ENCODE measurements around the gene SPSB4.

SPSB4 gene

DNA sequence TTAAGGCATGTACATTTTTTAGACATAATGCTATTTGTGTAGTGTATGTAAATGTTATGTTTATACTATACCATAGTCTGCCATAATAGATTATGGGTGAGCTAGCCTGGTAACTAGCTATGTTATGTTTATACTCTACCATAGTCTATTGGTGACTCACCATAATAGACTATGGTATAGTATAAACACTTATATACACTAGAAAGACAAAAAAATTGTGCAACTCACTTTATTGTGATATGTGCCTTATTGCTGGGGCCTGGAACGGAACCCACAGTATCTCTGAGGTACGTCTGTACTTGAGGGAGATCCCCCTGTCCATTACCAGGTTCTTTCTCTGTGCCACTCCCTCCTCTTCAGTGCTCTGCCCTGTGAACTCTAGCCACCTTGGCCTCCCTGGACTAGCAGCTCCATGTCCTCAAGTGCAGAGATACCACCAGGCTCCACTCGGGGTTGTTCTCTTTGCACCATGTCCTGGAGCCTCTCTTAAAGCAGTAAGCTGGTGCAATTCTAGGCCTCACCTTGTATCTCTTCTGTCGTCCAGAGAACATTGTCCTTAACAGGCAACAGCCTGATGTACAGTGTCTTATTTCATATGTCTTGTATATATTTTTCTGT, 119.6 kb downstream of the SPSB4 start:
- DNase-seq: no peak

DNA sequence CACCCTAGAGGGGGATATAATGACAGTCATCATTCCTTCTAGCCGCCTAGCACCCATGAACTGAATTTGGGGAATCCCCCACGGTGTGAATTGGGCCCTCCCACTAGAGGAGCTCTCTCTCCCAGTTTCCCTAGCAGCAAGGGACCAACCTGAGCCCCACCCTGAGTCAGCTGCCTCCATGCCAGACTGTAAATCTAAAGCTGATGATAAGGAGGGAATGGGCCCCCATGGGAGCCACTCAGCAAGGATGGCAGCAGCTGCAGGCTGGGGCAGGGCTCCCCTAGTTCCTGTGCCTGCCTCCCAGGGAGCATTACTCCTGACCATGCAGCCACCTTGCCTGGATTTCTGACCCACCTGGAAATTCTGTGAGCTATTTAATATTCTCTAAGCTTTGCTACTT, 123.5 kb downstream of the SPSB4 start:
- no peak for DNase-seq

DNA sequence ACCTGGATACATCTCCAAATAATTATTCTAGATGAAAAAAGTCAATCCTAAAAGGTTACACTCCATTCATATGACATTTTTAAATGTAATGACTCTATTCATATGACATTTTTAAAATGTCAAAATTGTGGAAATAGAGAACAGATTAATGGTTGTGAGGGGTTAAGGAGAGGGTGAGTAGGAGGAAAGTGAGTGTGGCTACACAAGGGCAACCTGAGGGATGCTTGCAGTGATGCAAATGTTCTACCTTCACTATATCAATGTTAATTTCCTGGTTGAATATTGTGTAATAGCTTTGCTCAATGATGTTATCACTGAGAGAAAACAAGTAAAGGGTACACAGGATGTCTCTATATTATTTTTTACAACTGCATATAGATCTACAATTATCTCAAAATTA, 125.6 kb downstream of the SPSB4 start:
- DNase-seq: no peak

DNA sequence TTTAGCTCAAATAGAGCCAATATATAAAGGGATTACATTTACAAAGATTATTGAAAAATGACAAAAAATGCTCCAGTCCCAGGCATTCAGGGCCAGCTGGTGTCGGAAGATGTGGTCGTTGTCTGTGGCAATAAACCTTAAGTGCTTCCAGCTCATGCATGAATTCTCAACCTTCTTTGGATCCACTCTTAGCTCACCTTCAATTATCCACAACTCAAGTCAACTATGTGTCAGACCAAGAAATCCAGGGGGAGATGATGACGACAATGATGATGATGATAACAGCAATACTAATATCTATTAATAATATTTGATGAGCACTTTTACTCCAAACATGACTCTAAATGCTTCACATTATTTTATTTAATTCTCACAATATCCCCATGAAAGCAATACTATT, 126.9 kb downstream of the SPSB4 start:
- DNase-seq: no peak

DNA sequence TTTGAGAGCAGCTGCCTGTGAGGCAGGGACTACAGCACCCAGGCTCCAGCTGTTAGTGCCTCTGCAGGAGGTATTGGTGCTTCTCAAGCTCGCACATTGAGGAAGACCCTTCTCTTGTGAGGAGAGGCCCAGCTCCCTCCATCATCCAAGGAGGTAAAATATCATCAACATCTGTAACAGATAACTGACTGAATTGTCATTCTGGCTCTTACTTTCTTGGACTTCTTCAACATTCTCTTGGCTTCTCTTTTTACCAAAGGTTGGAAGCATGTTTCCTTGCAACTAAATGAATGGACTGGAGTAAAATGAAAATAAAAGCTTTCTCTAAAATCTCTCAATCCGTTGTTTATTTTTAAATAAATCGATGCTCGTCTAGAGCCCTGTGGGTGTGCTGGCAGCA, 127.4 kb downstream of the SPSB4 start:
- no peak for DNase-seq

DNA sequence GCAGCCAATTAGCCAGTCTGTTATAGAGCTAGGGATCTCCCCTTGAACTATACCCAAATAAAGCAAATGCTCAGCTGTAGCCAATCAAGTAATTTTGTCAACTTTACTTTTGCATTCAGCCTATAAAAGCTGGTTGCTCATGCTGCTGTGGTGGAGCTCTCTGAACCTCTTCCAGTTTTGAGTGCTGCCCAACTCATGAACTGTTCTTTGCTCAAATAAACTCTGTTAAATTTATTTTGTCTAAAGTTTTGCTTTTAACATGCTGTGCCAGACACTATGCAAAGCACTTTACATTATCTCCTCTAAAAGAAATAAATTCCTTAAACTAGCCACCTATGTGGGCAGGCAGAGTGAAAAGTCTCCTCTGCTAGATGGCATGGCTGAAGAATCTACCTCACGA, 128.8 kb downstream of the SPSB4 start:
- no peak for DNase-seq

DNA sequence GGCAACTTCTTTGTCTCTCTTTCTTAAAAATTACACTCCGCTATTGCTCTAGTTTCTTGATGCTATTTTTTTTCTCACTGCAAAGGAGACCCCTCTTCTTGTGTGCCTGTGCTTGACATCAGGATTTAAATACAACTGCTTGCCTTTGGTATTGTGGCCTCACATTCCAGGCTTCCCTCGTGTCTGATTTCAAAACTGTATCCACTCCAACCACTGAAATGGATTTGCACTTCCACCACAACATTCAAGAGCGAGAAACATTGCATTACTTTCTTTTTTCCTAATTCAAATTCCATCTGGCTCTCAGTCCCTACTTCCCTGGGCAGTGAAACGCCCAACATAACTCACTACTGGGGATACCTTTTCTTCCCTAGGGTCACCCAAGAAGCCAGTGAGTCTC, 130.0 kb downstream of the SPSB4 start:
- DNase-seq: no peak

DNA sequence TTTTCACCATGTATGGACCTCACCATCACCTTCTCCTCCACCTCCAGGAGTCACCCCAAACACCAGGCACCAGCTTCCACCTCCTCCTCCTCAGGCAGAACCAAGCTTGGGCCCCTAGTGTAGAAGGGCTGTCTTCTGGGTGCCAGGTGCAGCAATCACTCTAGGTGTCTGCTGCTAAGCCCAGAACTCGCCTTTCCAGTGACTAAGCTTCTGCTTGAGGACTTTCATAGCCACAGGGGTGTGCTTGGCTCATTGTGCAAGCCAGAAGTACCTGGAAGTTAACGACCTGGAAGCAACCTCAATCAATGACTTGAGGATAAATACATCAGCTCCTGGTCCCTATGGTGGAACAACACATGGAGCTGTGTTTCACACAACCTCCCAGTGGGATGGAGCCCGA, 130.7 kb downstream of the SPSB4 start:
- no peak for DNase-seq

DNA sequence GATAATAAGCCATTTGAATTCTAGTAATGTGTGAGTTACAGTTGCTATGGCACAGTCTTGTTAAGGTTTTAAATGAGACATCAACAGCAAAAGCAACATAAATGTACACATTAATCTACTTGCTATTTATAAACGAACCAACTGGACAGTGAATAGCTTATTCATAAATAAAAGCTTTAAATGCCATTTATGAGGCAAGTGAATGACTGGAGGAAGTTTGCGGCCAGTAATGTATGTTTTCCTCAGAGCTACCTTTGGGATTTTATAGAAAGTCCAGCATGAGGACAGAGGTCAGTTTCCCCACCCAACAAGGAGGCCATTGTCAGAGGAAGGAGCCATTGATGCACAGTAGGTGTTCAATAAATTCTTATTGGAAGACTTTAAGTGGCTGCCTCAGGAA, 132.5 kb downstream of the SPSB4 start:
- no peak for DNase-seq

DNA sequence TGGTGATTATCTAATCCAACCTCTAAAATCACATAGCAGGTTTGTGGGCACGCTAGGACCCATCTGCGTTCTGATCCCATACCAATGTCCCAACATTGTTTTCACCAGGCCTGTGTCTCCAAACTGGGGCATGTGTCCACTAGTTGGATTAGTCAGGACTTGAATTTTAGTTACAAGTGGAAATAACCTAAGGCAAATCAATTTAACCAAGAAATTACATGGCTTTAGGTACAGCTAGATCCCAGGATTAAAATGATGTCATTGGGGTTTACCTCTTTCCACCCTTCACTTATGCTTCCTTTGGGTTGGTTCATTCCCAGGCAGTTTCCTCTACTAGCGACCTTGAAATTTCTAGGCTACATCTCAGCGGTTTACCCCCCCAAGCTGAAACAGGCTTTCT, 133.3 kb downstream of the SPSB4 start:
- DNase-seq: no peak

DNA sequence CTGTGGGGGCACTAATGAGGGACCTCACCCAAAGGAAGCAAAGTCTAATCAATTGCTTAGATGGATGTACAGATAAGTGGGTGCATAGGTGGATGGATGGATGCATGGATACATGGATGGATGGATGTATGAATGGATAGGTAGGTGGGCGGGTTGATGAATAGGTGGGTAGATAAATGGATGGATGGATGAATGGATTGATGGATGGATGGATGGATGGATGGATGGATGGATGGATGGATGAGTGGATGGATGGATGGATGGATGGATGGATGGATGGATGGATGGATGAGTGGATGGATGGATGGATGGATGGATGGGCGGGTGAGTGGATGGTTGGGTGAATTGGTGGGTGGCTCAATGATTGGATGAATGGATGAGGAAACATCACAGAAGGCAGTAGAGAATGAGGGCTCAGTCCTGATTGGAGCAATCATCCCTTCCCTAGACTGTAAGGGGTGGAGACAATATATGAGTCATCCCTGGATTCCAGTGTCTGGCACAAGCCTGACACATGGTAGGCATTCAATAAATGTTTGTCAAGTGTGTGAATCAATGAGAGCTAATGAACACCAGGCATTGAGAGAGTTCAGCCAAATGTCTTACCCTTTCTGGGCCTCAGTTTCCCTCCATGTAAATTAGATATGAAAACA, 140.1 kb downstream of the SPSB4 start:
- no peak for DNase-seq

DNA sequence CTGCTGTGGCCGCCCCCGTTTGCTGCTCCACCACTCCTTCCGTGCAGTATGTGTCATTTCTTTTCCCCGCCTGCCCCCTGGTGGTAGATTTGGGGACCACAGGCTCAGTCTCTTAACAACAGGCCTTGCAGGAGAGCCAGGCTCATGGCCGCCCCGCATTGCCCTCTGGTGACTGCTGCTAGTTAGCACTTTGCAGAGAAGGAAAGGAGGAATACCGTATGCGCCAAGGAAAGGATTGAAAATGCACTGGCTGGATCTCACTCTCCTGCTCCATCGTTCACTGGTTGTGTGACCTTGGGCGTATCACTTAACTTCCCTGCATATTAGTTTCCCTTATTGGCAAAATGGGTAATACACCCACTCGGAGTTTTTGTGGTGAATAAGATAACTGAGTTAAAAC, 141.2 kb downstream of the SPSB4 start:
- DNase-seq: peak; percentile 95

DNA sequence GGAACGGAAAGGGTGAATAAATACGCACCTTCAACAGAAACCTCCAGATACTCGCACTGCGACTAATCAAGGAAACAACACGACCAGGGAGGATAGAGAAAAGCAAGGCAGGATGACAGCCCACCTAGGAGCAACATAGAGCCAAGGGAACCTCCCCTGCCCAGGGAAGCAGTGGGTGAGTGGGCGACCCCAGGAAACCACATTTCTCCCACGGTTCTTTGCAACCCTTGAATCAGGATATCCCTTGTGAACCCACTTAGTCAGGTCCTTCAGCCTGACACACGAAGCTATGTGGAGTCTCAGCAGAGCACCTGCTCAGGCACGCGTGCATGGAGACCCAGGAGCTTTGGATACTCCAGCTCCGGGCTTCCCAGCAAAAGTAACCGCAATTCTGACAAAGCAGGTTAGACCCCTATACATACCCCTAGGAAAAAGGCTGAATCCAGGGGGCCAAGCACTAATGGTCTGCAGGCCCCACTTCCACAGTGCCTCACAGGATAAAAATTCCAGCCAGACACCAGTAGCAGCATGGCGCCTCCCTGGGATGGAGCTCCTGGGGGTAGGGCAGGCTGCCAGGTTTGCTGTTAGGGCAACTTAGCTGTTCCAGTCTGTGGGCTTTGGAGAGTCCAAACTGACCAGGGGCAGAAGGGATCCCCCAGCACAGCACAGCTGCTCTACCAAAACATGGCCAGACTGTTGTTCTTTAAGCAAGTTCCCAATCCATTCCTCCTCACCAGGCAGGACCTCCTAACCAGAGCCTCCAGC, 142.1 kb downstream of the SPSB4 start:
- DNase-seq: no peak

Measured in NCI-H1092 treated with DMSO at 0.1 percent for 48 hours (cell line).